CD4-positive, alpha-beta T cell (primary cell): Measurements from ENCODE around the gene ESYT2. TPM values are rescaled to one million over a fixed set of nuclear protein-coding genes. Genes with fewer than 3 reads are reported as not detected.

ENCODE experiments used
- ATAC-seq: fragments of 200-7000 bp; cut with Tn5 transposase; one replicate; pipeline ENCODE4 v1.10.0; 2022; ENCODE audit warnings: mild to moderate bottlenecking; ENCODE audit not compliant: poor library complexity
- CTCF ChIA-PET: fragments of 350-600 bp; sonication (Branson Sonifier 250); formaldehyde crosslinking; loops from one replicate; lab custom pipeline; 2021; ENCODE audit warnings: antibody characterized with exemption, inconsistent platforms; lab: Charles Lee
- POLR2A ChIA-PET: fragments of 350-600 bp; sonication (Branson Sonifier 250); formaldehyde crosslinking; loops from one replicate; lab custom pipeline; 2021; ENCODE audit warnings: antibody characterized with exemption, inconsistent platforms; lab: Charles Lee
- DNase-seq, 14 experiments: peaks; one replicate each; pipeline ENCODE4 v3.0.0-alpha.2; 2013 to 2020; ENCODE audit warnings: mixed read lengths in 2 of 14
- H3K27ac ChIP-seq, 2 donors: one replicate each; pipeline versions ENCODE4 v1.5.1 to v1.7.0; 2013; ENCODE audit warnings: low read length in 2 of 2, low read depth in 1 of 2, mild to moderate bottlenecking in 1 of 2
- H3K27me3 ChIP-seq, 2 experiments: 1 replicate in 1 of 2; 2 replicates in 1 of 2; pipeline versions ENCODE4 v1.6.1 to v1.7.0; 2013; ENCODE audit warnings: low read length in 2 of 2, control low read depth in 1 of 2, mild to moderate bottlenecking in 1 of 2, moderate library complexity in 1 of 2; ENCODE audit not compliant: insufficient read depth in 2 of 2, control insufficient read depth in 1 of 2
- H3K36me3 ChIP-seq: one replicate; pipeline ENCODE4 v1.6.1; 2013; ENCODE audit warnings: low read length, control low read depth; ENCODE audit not compliant: insufficient read depth
- H3K4me1 ChIP-seq: one replicate; pipeline ENCODE4 v1.6.1; 2013; ENCODE audit warnings: low read length, control low read depth; ENCODE audit not compliant: insufficient read depth
- H3K4me3 ChIP-seq: one replicate; pipeline ENCODE4 v1.5.1; 2013; ENCODE audit warnings: mild to moderate bottlenecking, low read length, moderate library complexity
- H3K9me3 ChIP-seq, 2 experiments: 1 replicate in 1 of 2; 2 replicates in 1 of 2; pipeline versions ENCODE4 v1.6.1 to v1.7.0; 2013; ENCODE audit warnings: low read length in 2 of 2, mild to moderate bottlenecking in 2 of 2, control low read depth in 1 of 2, moderate library complexity in 1 of 2; ENCODE audit not compliant: control insufficient read depth in 1 of 2, insufficient read depth in 1 of 2
- H3K27ac Mint-ChIP-seq: one replicate; pipeline ENCODE4 v1.8.0; 2020; ENCODE audit warnings: mixed read lengths
- H3K27me3 Mint-ChIP-seq: one replicate; pipeline ENCODE4 v1.8.0; 2021; ENCODE audit warnings: mixed read lengths
- H3K36me3 Mint-ChIP-seq: one replicate; pipeline ENCODE4 v1.8.0; 2021; ENCODE audit warnings: low read depth, mixed read lengths
- H3K4me1 Mint-ChIP-seq: one replicate; pipeline ENCODE4 v1.8.0; 2021; ENCODE audit warnings: low read depth, mixed read lengths
- H3K4me3 Mint-ChIP-seq: one replicate; pipeline ENCODE4 v1.8.0; 2020; ENCODE audit warnings: mild to moderate bottlenecking, mixed read lengths
- H3K9me3 Mint-ChIP-seq: one replicate; pipeline ENCODE4 v1.8.0; 2020; ENCODE audit warnings: mixed read lengths
- intact Hi-C, 2 experiments: fragments of 100-400 bp; cut with DNase I in 1 of 2; cut with micrococcal nuclease in 1 of 2; formaldehyde crosslinking; loops; one replicate each; pipeline versions ENCODE4 v1.15.1 to v1.9.0; 2023 to 2025; cut with DNase I, micrococcal nuclease
- total RNA-seq, 174 experiments: library from RNA in 2 of 174; stranded (reverse) in 2 of 174; gene quantifications; one replicate each; pipeline ENCODE4 v1.2.3 and lab custom pipeline; 2021 to 2026
- TF ChIP-seq, protein P1 (sequence below): fragments of 200-600 bp; IDR thresholded peaks from one replicate; pipeline ENCODE4 v1.8.0; 2022; ENCODE audit warnings: antibody characterized with exemption, mild to moderate bottlenecking

The ESYT2 gene
- total RNA-seq, 2 experiments from 2014 or later: 106 to 112 TPM

DNA sequence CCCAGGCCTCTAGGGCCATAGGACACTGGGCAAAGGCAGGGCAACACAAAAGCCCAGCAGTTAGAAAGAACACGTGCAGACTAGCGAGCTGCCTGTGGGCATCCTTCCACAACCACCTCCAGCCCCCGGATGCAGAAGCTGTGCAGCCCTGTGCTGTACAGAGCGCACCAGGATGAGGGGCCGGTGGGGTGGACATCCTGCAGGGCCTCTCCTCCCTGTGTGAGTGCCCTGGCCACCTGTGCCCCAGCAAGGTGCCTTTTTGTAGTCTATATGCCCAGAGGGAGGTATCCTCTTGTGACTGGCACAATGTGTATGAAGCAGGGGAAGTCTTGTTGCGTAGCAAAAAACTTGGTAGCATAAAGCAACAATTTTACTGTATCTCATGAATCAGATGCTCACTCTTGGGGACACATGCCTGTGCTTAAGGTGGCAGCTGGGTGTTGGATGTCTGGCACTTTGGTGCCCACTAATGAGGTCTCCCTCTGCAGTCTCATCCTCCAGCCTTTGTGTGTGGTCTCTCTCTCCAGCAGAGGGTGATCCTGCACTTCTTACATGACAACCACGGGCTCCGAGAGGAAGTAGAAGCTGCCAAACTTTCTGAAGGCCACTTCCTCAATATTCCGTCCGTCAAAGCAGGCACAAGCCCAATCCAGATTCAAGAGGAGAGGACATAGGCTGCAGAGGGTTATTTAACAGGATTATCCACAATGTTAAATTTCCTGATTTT lies 133.4 kb downstream of the ESYT2 start:
- peaks cover 1% of the 10 kb centered on the region for H3K36me3 Mint-ChIP-seq
- H3K27ac ChIP-seq: no peak overlapping the region
- intact Hi-C loops: loop anchor here (1.0 kb wide), 1 partner anchor 281 kb away; no protein-coding TSS in a partner anchor
- peaks cover 10% of the 10 kb centered on the region for H3K4me1 ChIP-seq
- no peak overlapping the region for H3K4me3 ChIP-seq
- H3K9me3 Mint-ChIP-seq: no peaks in the 10 kb centered on the region
- no peaks in the 10 kb centered on the region for H3K36me3 ChIP-seq
- ChIA-PET POLR2A (interaction anchor here (0.6 to 3.1 kb wide), 4 partner anchors 9 to 283 kb away, joined by 3 to 20 read pairs (median 4); partner anchors contain the start of gene NCAPG2), CTCF (interaction anchor here (0.6 to 2.9 kb wide), 5 partner anchors 9 to 283 kb away, joined by 3 to 35 read pairs (median 4); partner anchors contain the start of gene NCAPG2)
- DNase-seq (peak; percentile 27 to 87 (median 48)), ATAC-seq (peak; percentile 97)
- H3K27ac Mint-ChIP-seq: peak overlapping the region; percentile 35
- H3K27me3 ChIP-seq: no peaks in the 10 kb centered on the region
- no peaks in the 10 kb centered on the region for H3K27me3 Mint-ChIP-seq
- H3K9me3 ChIP-seq: no peaks in the 10 kb centered on the region
- peaks cover 11% of the 10 kb centered on the region for H3K4me1 Mint-ChIP-seq
- H3K4me3 Mint-ChIP-seq: peak overlapping the region; percentile 46
- TF ChIP-seq, protein P1, sequence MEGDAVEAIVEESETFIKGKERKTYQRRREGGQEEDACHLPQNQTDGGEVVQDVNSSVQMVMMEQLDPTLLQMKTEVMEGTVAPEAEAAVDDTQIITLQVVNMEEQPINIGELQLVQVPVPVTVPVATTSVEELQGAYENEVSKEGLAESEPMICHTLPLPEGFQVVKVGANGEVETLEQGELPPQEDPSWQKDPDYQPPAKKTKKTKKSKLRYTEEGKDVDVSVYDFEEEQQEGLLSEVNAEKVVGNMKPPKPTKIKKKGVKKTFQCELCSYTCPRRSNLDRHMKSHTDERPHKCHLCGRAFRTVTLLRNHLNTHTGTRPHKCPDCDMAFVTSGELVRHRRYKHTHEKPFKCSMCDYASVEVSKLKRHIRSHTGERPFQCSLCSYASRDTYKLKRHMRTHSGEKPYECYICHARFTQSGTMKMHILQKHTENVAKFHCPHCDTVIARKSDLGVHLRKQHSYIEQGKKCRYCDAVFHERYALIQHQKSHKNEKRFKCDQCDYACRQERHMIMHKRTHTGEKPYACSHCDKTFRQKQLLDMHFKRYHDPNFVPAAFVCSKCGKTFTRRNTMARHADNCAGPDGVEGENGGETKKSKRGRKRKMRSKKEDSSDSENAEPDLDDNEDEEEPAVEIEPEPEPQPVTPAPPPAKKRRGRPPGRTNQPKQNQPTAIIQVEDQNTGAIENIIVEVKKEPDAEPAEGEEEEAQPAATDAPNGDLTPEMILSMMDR: peak; percentile 76

DNA sequence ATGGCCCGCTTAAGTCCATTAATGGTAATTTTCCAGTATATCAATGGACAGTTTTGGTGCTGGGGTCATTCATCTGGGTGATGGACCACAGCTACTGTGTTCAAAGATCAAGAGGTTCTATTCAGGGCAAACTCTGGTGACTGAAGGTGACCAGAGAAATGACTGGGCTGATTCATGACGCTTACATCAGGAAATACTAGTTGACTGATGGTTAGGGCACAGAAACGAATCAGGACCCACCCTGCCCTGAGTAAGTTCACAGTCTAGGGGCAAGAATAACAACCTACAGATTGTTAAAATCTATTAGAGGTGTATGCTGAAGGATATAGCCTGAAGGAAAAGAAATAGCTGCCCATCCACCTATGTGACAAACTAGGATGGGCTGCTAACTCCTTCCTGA lies 134.3 kb downstream of the ESYT2 start:
- no peaks in the 10 kb centered on the region for H3K27me3 ChIP-seq
- H3K4me1 ChIP-seq: peaks cover 10% of the 10 kb centered on the region
- H3K4me3 ChIP-seq: no peak overlapping the region
- no peaks in the 10 kb centered on the region for H3K36me3 Mint-ChIP-seq
- no peaks in the 10 kb centered on the region for H3K9me3 Mint-ChIP-seq
- H3K27ac ChIP-seq: no peak overlapping the region
- H3K27ac Mint-ChIP-seq: no peak overlapping the region
- peaks cover 11% of the 10 kb centered on the region for H3K4me1 Mint-ChIP-seq
- DNase-seq (no peak), ATAC-seq (no peak)
- H3K4me3 Mint-ChIP-seq: no peak overlapping the region
- ChIA-PET POLR2A (interaction anchor here (3.1 kb wide), 1 partner anchor 282 kb away, joined by 20 read pairs; no protein-coding TSS in a partner anchor), CTCF (interaction anchor here (2.9 kb wide), 1 partner anchor 282 kb away, joined by 35 read pairs; no protein-coding TSS in a partner anchor)
- H3K27me3 Mint-ChIP-seq: no peaks in the 10 kb centered on the region
- TF ChIP-seq, protein P1: no peak
- no peaks in the 10 kb centered on the region for H3K9me3 ChIP-seq
- H3K36me3 ChIP-seq: no peaks in the 10 kb centered on the region
- intact Hi-C loops: no loop called here

DNA sequence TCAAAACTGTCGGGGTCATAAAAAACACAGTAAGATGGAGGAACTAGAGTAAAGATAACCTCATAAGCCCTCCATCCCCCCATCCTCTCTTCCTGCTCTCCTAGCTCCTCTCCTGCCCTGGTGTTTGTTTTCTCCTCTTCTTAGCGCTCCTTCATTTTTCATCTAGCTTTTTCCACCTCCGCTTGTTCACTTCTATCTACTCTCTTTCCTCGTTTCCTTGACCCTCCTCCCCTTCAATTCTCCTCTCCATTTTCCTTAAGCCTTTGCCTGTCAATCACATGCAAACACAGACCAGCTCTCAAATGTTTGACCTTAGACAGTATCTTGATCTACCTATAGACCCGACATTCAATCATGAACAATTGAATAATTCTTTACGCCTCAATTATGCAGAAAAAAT lies 134.7 kb downstream of the ESYT2 start:
- peaks cover 11% of the 10 kb centered on the region for H3K4me1 Mint-ChIP-seq

More for the DNA sequence above, 134.7 kb downstream of the ESYT2 start:
- DNase-seq (no peak), ATAC-seq (no peak)
- Mint-ChIP-seq H3K9me3 (no peaks in the 10 kb centered on the region), H3K27me3 (no peaks in the 10 kb centered on the region), H3K27ac (no peak overlapping the region), H3K36me3 (no peaks in the 10 kb centered on the region), H3K4me3 (no peak overlapping the region)
- intact Hi-C loops: no loop called here
- peaks cover 10% of the 10 kb centered on the region for H3K4me1 ChIP-seq
- POLR2A ChIA-PET: interaction anchor here (3.1 kb wide), 1 partner anchor 282 kb away, joined by 20 read pairs; no protein-coding TSS in a partner anchor
- no peak overlapping the region for H3K27ac ChIP-seq
- TF ChIP-seq, protein P1: no peak
- H3K4me3 ChIP-seq: no peak overlapping the region
- no peaks in the 10 kb centered on the region for H3K9me3 ChIP-seq
- H3K36me3 ChIP-seq: no peaks in the 10 kb centered on the region
- H3K27me3 ChIP-seq: no peaks in the 10 kb centered on the region
- CTCF ChIA-PET: interaction anchor here (2.9 kb wide), 1 partner anchor 282 kb away, joined by 35 read pairs; no protein-coding TSS in a partner anchor
